Heart left ventricle (tissue), 16 donors: Measurements from ENCODE around the gene SCRN2. TPM values are rescaled to one million over a fixed set of nuclear protein-coding genes. Genes with fewer than 3 reads are reported as not detected.

Experiments used
- ATAC-seq, 4 donors: fragments of 200-7000 bp; cut with Tn5 transposase; one replicate each; pipeline ENCODE4 v1.9.1; 2020 to 2022; ENCODE audit warnings: moderate library complexity in 4 of 4, mild to moderate bottlenecking in 3 of 4, moderate number of reproducible peaks in 1 of 4
- DNase-seq, 5 donors: peaks; one replicate each; pipeline ENCODE4 v3.0.0-alpha.2; 2020
- H3K27ac ChIP-seq, 12 donors: fragments of 200-600 bp; sonication (generic) in 4 of 12; one replicate each; pipeline versions ENCODE4 v1.5.0 to v1.8.0; 2016 to 2022; ENCODE audit warnings: mild to moderate bottlenecking in 2 of 12
- H3K27me3 ChIP-seq, 9 donors: fragments of 200-600 bp; sonication (generic) in 2 of 9; one replicate each; pipeline versions ENCODE4 v1.5.1 to v1.8.0; 2016 to 2022; ENCODE audit warnings: mild to moderate bottlenecking in 3 of 9
- H3K36me3 ChIP-seq, 9 donors: fragments of 200-600 bp; sonication (generic) in 2 of 9; one replicate each; pipeline versions ENCODE4 v1.5.0 to v1.8.0; 2018 to 2022; ENCODE audit warnings: mild to moderate bottlenecking in 2 of 9
- H3K4me1 ChIP-seq, 12 donors: fragments of 200-600 bp; sonication (generic) in 4 of 12; one replicate each; pipeline versions ENCODE4 v1.5.0 to v1.8.0; 2016 to 2022; ENCODE audit warnings: mild to moderate bottlenecking in 3 of 12
- H3K4me3 ChIP-seq, 12 donors: fragments of 200-600 bp; sonication (generic) in 4 of 12; one replicate each; pipeline versions ENCODE4 v1.5.0 to v1.8.0; 2017 to 2022; ENCODE audit warnings: mild to moderate bottlenecking in 9 of 12, moderate library complexity in 4 of 12
- H3K9me3 ChIP-seq, 12 donors: fragments of 200-600 bp; sonication (generic) in 4 of 12; one replicate each; pipeline versions ENCODE4 v1.5.0 to v1.8.0; 2016 to 2022; ENCODE audit warnings: mild to moderate bottlenecking in 1 of 12
- POLR2A ChIP-seq, 2 donors: fragments of 450-650 bp; IDR thresholded peaks; one replicate each; pipeline ENCODE4 v1.6.1; 2017; ENCODE audit warnings: antibody characterized with exemption in 2 of 2, mild to moderate bottlenecking in 2 of 2, moderate library complexity in 2 of 2
- WGBS, 4 donors: extraction: QIAGEN DNeasy Blood & Tissue Kit in 2 of 4; methylation state at CpG; one replicate each; pipeline versions ENCODE4 v1.1.5 to v1.1.7; 2013 to 2018; 5-methylcytosine and 5-hydroxymethylcytosine counted together
- intact Hi-C, 10 donors: fragments of 100-400 bp; cut with DNase I; formaldehyde crosslinking; loops; one replicate each; pipeline versions ENCODE4 v1.11.1 to v1.14.2; 2022
- polyA plus RNA-seq, 2 donors: library from polyadenylated mRNA; stranded (reverse); fragments of 200-250 nt; gene quantifications; one replicate each; pipeline ENCODE4 v1.2.3, GENCODE V29; 2013
- total RNA-seq, 9 donors: library from RNA; depleted of rRNA in 2 of 9; stranded (reverse); fragments of >200 nt in 2 of 9; fragmentation: NEBNext Ultra II Directional in 3 of 9; extraction: Animal tissue kit (Norgen Biotek cat#: 25700) in 3 of 9; gene quantifications; one replicate each; pipeline versions ENCODE4 v1.1.0 to v1.2.4, GENCODE V29; 2016 to 2023
- TF ChIP-seq, protein P1 (sequence below), 12 donors: fragments of 200-600 bp; sonication (generic) in 4 of 12; IDR thresholded peaks; one replicate each; pipeline versions ENCODE4 v1.5.0 to v1.8.0; 2018 to 2022; ENCODE audit warnings: antibody characterized with exemption in 12 of 12, mild to moderate bottlenecking in 5 of 12
- donor health status: ischemic (EF 13 %, LVEDD 7.1; RV severe dilation, severe dysfunction).
- donor health status: healthy with polysubstance abuse.
- donor health status: DM: no; HTN: yes; CAD: no.
- donor health status: DM: no; HTN: no; CAD: no.
- donor health status: ischemic (EF 25% LVEDD 6.9; RV normal size, moderate dysfunction).
- donor health status: ischemic (EF 25% LVEDD 5.7; RV mildly dilated, moderate dysfunction).
- donor health status: healthy.
- donor health status: DM: yes; HTN: yes; CAD: no.
- donor health status: ischemic (EF 35%, LVEDD 5.7; RV mildly dilated, moderate dysfunction).
- donor health status: nonischemic (EF 11% LVEDD 7.7; RV severe dilation, severe dysfunction).
- donor health status: DM: yes; HTN: yes; CAD: no.
- donor health status: PGD.
- donor health status: ischemic (EF 29% LVEDD 5.4; RV normal size, mild dysfunction).
- donor health status: nonischemic (EF 23%, LVEDD 6.1; RV moderate dilation, normal function).

Gene SCRN2
- total and polyA plus RNA-seq, 11 donors, result 17.5 to 58.5 (median 33.9) TPM

DNA sequence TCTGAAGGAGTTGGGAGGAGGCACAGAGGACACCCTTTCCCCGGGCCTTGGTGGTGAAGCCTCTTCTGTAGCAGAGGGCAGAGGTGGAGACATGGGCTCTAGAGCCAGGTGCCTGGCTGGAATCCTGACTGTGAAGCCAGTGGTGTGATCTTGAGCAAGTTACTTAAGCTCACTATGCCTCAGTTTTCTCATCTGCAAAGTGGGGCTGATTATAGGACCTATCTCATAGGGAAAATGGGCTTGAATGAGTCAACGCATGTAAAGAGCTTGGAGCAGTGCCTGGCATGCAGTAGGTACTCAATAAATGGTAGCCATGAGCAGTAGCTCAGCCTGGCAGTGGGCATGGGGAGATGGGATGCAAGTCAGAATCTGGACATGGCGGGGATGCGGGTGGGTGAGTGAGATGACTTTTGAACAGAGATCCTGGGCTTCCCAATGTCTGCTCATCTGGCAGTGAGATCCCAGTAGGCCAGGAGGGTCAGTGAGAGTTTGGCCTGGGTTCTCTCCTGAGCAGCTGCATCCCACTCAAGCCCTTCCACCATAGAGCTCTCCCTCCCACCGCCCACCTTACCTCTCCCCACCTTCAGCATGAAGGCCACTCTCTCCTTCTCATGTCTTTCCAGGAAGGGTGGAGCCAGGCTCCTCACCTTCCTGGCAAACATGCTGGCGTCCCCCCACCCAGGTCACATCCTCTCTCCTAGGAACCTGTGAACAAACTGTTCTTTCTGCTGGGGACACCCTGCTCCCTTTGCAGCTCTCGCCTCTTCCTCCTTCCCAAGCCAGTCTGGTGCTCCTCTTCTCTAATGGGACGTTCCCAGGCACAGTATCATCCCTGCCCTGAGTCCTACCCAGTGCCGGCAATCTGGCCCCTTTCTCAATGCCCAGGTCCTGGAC, 41.9 kb upstream of the SCRN2 start:
- Histone ChIP-seq H3K4me1 (peaks cover 0 to 29% (median 3%) of the 10 kb centered on the region in 12 donors), H3K36me3 (no peaks in the 10 kb centered on the region), H3K4me3 (peak overlapping the region in 1 of 12 donors; percentile 7), H3K9me3 (no peaks in the 10 kb centered on the region), H3K27me3 (peaks cover 0 to 4% (median under 1%) of the 10 kb centered on the region in 9 donors), H3K27ac (peak overlapping the region in 6 of 12 donors; percentile 1 to 38 (median 32))
- peak in 1 of 5 donors; percentile 20 for DNase-seq
- intact Hi-C loops, result loop anchor here in 1 of 10 donors (2.0 kb wide), 1 partner anchor 32 kb away; the partner anchor contains the start of gene SP6
- peak in 3 of 4 donors; percentile 35 to 54 (median 39) for ATAC-seq
- WGBS, 4 donors, result 77 to 88% (median 84%) methylated on average over 9 of the region's 9 CpGs
- TF ChIP-seq, protein P1, sequence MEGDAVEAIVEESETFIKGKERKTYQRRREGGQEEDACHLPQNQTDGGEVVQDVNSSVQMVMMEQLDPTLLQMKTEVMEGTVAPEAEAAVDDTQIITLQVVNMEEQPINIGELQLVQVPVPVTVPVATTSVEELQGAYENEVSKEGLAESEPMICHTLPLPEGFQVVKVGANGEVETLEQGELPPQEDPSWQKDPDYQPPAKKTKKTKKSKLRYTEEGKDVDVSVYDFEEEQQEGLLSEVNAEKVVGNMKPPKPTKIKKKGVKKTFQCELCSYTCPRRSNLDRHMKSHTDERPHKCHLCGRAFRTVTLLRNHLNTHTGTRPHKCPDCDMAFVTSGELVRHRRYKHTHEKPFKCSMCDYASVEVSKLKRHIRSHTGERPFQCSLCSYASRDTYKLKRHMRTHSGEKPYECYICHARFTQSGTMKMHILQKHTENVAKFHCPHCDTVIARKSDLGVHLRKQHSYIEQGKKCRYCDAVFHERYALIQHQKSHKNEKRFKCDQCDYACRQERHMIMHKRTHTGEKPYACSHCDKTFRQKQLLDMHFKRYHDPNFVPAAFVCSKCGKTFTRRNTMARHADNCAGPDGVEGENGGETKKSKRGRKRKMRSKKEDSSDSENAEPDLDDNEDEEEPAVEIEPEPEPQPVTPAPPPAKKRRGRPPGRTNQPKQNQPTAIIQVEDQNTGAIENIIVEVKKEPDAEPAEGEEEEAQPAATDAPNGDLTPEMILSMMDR (IDR thresholded peaks at IDR 0.05), result no peak
- no peak for TF ChIP-seq POLR2A (IDR thresholded peaks at IDR 0.05)

GRCh38 chr17:47882247-47882646, 41.2 kb upstream of the SCRN2 start:
- WGBS, 4 donors, result 41 to 61% (median 49%) methylated on average over 6 to 7 of the region's 7 CpGs
- TF ChIP-seq, protein P1 (IDR thresholded peaks at IDR 0.05), result no peak
- TF ChIP-seq POLR2A (IDR thresholded peaks at IDR 0.05), result no peak
- Histone ChIP-seq H3K4me3 (peak overlapping the region in 2 of 12 donors; percentile 7 to 12), H3K27ac (peak overlapping the region in 6 of 12 donors; percentile 1 to 38 (median 10)), H3K27me3 (peaks cover 0 to 11% (median 7%) of the 10 kb centered on the region in 9 donors), H3K4me1 (peaks cover 0 to 29% (median 3%) of the 10 kb centered on the region in 12 donors), H3K9me3 (no peaks in the 10 kb centered on the region), H3K36me3 (no peaks in the 10 kb centered on the region)
- peak in 1 of 5 donors; percentile 51 for DNase-seq
- ATAC-seq, result peak in 1 of 4 donors; percentile 56
- intact Hi-C loops, result loop anchor here in 1 of 10 donors (2.0 kb wide), 1 partner anchor 31 kb away; the partner anchor contains the start of gene SP6

GRCh38 chr17:47879776-47880454, 38.8 kb upstream of the SCRN2 start:
- intact Hi-C loops, result loop anchor here in 1 of 10 donors (1.0 kb wide), 1 partner anchor 26 kb away; no protein-coding TSS in a partner anchor
- H3K9me3 ChIP-seq, result no peaks in the 10 kb centered on the region
- no peak for ATAC-seq
- H3K27me3 ChIP-seq, result peaks cover 0 to 32% (median 10%) of the 10 kb centered on the region in 9 donors
- WGBS, 4 donors, result 83 to 85% (median 85%) methylated on average over 8 of the region's 8 CpGs
- DNase-seq, result peak in 1 of 5 donors; percentile 35
- no peak overlapping the region for H3K27ac ChIP-seq
- H3K4me1 ChIP-seq, result peaks cover 0 to 22% (median 3%) of the 10 kb centered on the region in 12 donors
- no peak for TF ChIP-seq POLR2A (IDR thresholded peaks at IDR 0.05)
- TF ChIP-seq, protein P1 (IDR thresholded peaks at IDR 0.05), result no peak
- no peaks in the 10 kb centered on the region for H3K36me3 ChIP-seq
- no peak overlapping the region for H3K4me3 ChIP-seq
